Central memory CD8-positive, alpha-beta T cell (primary cell): Measurements from ENCODE around the gene KRT13.
"Not testable (repeated sequence)": the region's sequence is repeated elsewhere in the genome, so short reads cannot be mapped to it uniquely, and the experiment has no call there.

Source experiments
- ATAC-seq: fragments of 150-1000 bp; cut with Tn5 transposase; replicated peaks from 2 replicates; pipeline ENCODE4 v1.10.0; 2022; ENCODE audit warnings: mild to moderate bottlenecking, moderate FRiP score, moderate number of reproducible peaks; ENCODE audit not compliant: poor library complexity, severe bottlenecking; ENCODE audit errors: extremely low read depth
- DNase-seq, 2 donors: peaks; one replicate each; pipeline ENCODE4 v3.0.0; 2021; ENCODE audit warnings: low spot score in 2 of 2
- H3K27ac Mint-ChIP-seq: one replicate; pipeline ENCODE4 v1.8.0; 2022; ENCODE audit warnings: low read depth, mild to moderate bottlenecking, moderate library complexity, mixed read lengths
- H3K27me3 Mint-ChIP-seq: one replicate; pipeline ENCODE4 v1.8.0; 2022; ENCODE audit warnings: mixed read lengths
- H3K36me3 Mint-ChIP-seq: one replicate; pipeline ENCODE4 v1.8.0; 2022; ENCODE audit warnings: mild to moderate bottlenecking, moderate library complexity, mixed read lengths; ENCODE audit not compliant: insufficient read depth
- H3K4me1 Mint-ChIP-seq: one replicate; pipeline ENCODE4 v1.8.0; 2022; ENCODE audit warnings: mixed read lengths
- H3K4me3 Mint-ChIP-seq: one replicate; pipeline ENCODE4 v1.8.0; 2022; ENCODE audit warnings: mild to moderate bottlenecking, moderate library complexity, mixed read lengths
- H3K9me3 Mint-ChIP-seq: one replicate; pipeline ENCODE4 v1.8.0; 2022; ENCODE audit warnings: mixed read lengths

KRT13 gene

GRCh38 chr17:41544935-41545334, 39.5 kb upstream of the KRT13 start:
- Mint-ChIP-seq H3K27ac (no peak overlapping the region), H3K4me3 (no peak overlapping the region), H3K27me3 (peaks cover 8% of the 10 kb centered on the region), H3K4me1 (peaks cover 17% of the 10 kb centered on the region), H3K36me3 (no peaks in the 10 kb centered on the region), H3K9me3 (no peaks in the 10 kb centered on the region)
- DNase-seq (no peak), ATAC-seq (no peak)

- Mint-ChIP-seq H3K9me3 (no peaks in the 10 kb centered on the region), H3K4me1 (peaks cover 16% of the 10 kb centered on the region), H3K4me3 (no peak overlapping the region), H3K27me3 (peaks cover 8% of the 10 kb centered on the region), H3K36me3 (no peaks in the 10 kb centered on the region), H3K27ac (no peak overlapping the region)
- ATAC-seq, result no peak
- no peak for DNase-seq
These were observed 39.1 kb upstream of the KRT13 start for GRCh38 chr17:41544491-41544892.

GRCh38 chr17:41542786-41543185, 37.4 kb upstream of the KRT13 start:
- H3K27ac Mint-ChIP-seq, H3K4me3 Mint-ChIP-seq, H3K36me3 Mint-ChIP-seq, ATAC-seq, H3K27me3 Mint-ChIP-seq, H3K4me1 Mint-ChIP-seq, H3K9me3 Mint-ChIP-seq, DNase-seq: not testable (repeated sequence)

- Mint-ChIP-seq H3K36me3 (no peaks in the 10 kb centered on the region), H3K4me1 (no peaks in the 10 kb centered on the region), H3K27me3 (peaks cover 4% of the 10 kb centered on the region), H3K27ac (no peak overlapping the region), H3K4me3 (no peak overlapping the region), H3K9me3 (no peaks in the 10 kb centered on the region)
- ATAC-seq (no peak), DNase-seq (no peak)
These were observed 36.9 kb upstream of the KRT13 start for GRCh38 chr17:41542357-41542756.

GRCh38 chr17:41540921-41541625, 35.7 kb upstream of the KRT13 start:
- Mint-ChIP-seq H3K4me1 (no peaks in the 10 kb centered on the region), H3K4me3 (no peak overlapping the region), H3K27ac (no peak overlapping the region), H3K36me3 (no peaks in the 10 kb centered on the region), H3K27me3 (peaks cover 14% of the 10 kb centered on the region), H3K9me3 (no peaks in the 10 kb centered on the region)
- ATAC-seq (no peak), DNase-seq (no peak)

- Mint-ChIP-seq H3K27me3 (peaks cover 21% of the 10 kb centered on the region), H3K9me3 (no peaks in the 10 kb centered on the region), H3K4me3 (no peak overlapping the region), H3K27ac (no peak overlapping the region), H3K36me3 (no peaks in the 10 kb centered on the region), H3K4me1 (no peaks in the 10 kb centered on the region)
- DNase-seq (no peak), ATAC-seq (no peak)
These were observed 34.7 kb upstream of the KRT13 start for GRCh38 chr17:41539979-41540701.

- no peak overlapping the region for H3K4me3 Mint-ChIP-seq
- H3K4me1 Mint-ChIP-seq, result no peaks in the 10 kb centered on the region
- peaks cover 32% of the 10 kb centered on the region for H3K27me3 Mint-ChIP-seq
- DNase-seq, result no peak
- no peak for ATAC-seq
- no peak overlapping the region for H3K27ac Mint-ChIP-seq
- H3K9me3 Mint-ChIP-seq, result no peaks in the 10 kb centered on the region
- H3K36me3 Mint-ChIP-seq, result no peaks in the 10 kb centered on the region
These were observed 33.7 kb upstream of the KRT13 start for GRCh38 chr17:41539071-41539492.

GRCh38 chr17:41538565-41538991, 33.2 kb upstream of the KRT13 start:
- no peaks in the 10 kb centered on the region for H3K9me3 Mint-ChIP-seq

GRCh38 chr17:41537990-41538389, 32.6 kb upstream of the KRT13 start:
- H3K36me3 Mint-ChIP-seq, result no peaks in the 10 kb centered on the region
- no peak overlapping the region for H3K27ac Mint-ChIP-seq
- ATAC-seq, result no peak
- no peaks in the 10 kb centered on the region for H3K4me1 Mint-ChIP-seq
- H3K4me3 Mint-ChIP-seq, result no peak overlapping the region
- peaks cover 43% of the 10 kb centered on the region for H3K27me3 Mint-ChIP-seq
- H3K9me3 Mint-ChIP-seq, result no peaks in the 10 kb centered on the region
- no peak for DNase-seq

More at GRCh38 chr17:41538565-41538991, 33.2 kb upstream of the KRT13 start:
- H3K4me1 Mint-ChIP-seq, result no peaks in the 10 kb centered on the region
- peaks cover 37% of the 10 kb centered on the region for H3K27me3 Mint-ChIP-seq
- H3K4me3 Mint-ChIP-seq, result no peak overlapping the region
- no peaks in the 10 kb centered on the region for H3K36me3 Mint-ChIP-seq
- no peak overlapping the region for H3K27ac Mint-ChIP-seq
- no peak for ATAC-seq
- no peak for DNase-seq

GRCh38 chr17:41537614-41537954, 32.2 kb upstream of the KRT13 start:
- Mint-ChIP-seq H3K27me3 (peaks cover 47% of the 10 kb centered on the region), H3K36me3 (no peaks in the 10 kb centered on the region), H3K9me3 (no peaks in the 10 kb centered on the region), H3K27ac (peak overlapping the region; percentile 47), H3K4me3 (no peak overlapping the region), H3K4me1 (no peaks in the 10 kb centered on the region)
- ATAC-seq (no peak), DNase-seq (no peak)

GRCh38 chr17:41536741-41537613, 31.6 kb upstream of the KRT13 start:
- H3K36me3 Mint-ChIP-seq, result no peaks in the 10 kb centered on the region

GRCh38 chr17:41535764-41536481, 30.5 kb upstream of the KRT13 start:
- Mint-ChIP-seq H3K27ac (no peak overlapping the region), H3K4me1 (no peaks in the 10 kb centered on the region), H3K36me3 (no peaks in the 10 kb centered on the region), H3K4me3 (no peak overlapping the region), H3K9me3 (no peaks in the 10 kb centered on the region), H3K27me3 (peaks cover 64% of the 10 kb centered on the region)
- DNase-seq, result no peak
- no peak for ATAC-seq

More at GRCh38 chr17:41536741-41537613, 31.6 kb upstream of the KRT13 start:
- no peaks in the 10 kb centered on the region for H3K4me1 Mint-ChIP-seq
- DNase-seq (no peak), ATAC-seq (no peak)
- no peaks in the 10 kb centered on the region for H3K9me3 Mint-ChIP-seq
- H3K27ac Mint-ChIP-seq, result peak overlapping the region; percentile 47
- H3K4me3 Mint-ChIP-seq, result no peak overlapping the region
- peaks cover 53% of the 10 kb centered on the region for H3K27me3 Mint-ChIP-seq
